Measurements from ENCODE around the gene SRGN.

Gene SRGN

GRCh38 chr10:69049566-69049961, 38.3 kb upstream of the SRGN start:
- no peak overlapping the region for H3K4me3 ChIP-seq (ENCODE audit: severe bottlenecking)
- no peaks in the 10 kb centered on the region for H3K36me3 ChIP-seq (ENCODE audit: low read depth)
- no peaks in the 10 kb centered on the region for H3K27me3 ChIP-seq (ENCODE audit: insufficient read depth, poor library complexity, severe bottlenecking)
- DNase-seq (ENCODE audit: low spot score) (no peak), ATAC-seq (ENCODE audit: low read depth) (no peak)
- peaks cover 23% of the 10 kb centered on the region for H3K4me1 ChIP-seq (ENCODE audit: insufficient read depth, poor library complexity, severe bottlenecking)
- no peak overlapping the region for H3K27ac ChIP-seq (ENCODE audit: poor library complexity, severe bottlenecking)
- no peaks in the 10 kb centered on the region for H3K9me3 ChIP-seq (ENCODE audit: severe bottlenecking)
- no peak for TF ChIP-seq CTCF (IDR thresholded peaks at IDR 0.05; ENCODE audit: poor library complexity, severe bottlenecking)

GRCh38 chr10:69051303-69051702, 36.6 kb upstream of the SRGN start:
- DNase-seq (ENCODE audit: low spot score) = no peak
- no peak for ATAC-seq (ENCODE audit: low read depth)
- H3K27me3 ChIP-seq (ENCODE audit: insufficient read depth, poor library complexity, severe bottlenecking) = no peaks in the 10 kb centered on the region
- H3K4me3 ChIP-seq (ENCODE audit: severe bottlenecking) = no peak overlapping the region
- no peak overlapping the region for H3K27ac ChIP-seq (ENCODE audit: poor library complexity, severe bottlenecking)
- H3K36me3 ChIP-seq (ENCODE audit: low read depth) = no peaks in the 10 kb centered on the region
- TF ChIP-seq CTCF (IDR thresholded peaks at IDR 0.05; ENCODE audit: poor library complexity, severe bottlenecking) = no peak
- peaks cover 13% of the 10 kb centered on the region for H3K4me1 ChIP-seq (ENCODE audit: insufficient read depth, poor library complexity, severe bottlenecking)
- H3K9me3 ChIP-seq (ENCODE audit: severe bottlenecking) = no peaks in the 10 kb centered on the region

- no peak for TF ChIP-seq CTCF (IDR thresholded peaks at IDR 0.05; ENCODE audit: poor library complexity, severe bottlenecking)
- no peaks in the 10 kb centered on the region for H3K27me3 ChIP-seq (ENCODE audit: insufficient read depth, poor library complexity, severe bottlenecking)
- H3K4me1 ChIP-seq (ENCODE audit: insufficient read depth, poor library complexity, severe bottlenecking) = peaks cover 8% of the 10 kb centered on the region
- DNase-seq (ENCODE audit: low spot score) (no peak), ATAC-seq (ENCODE audit: low read depth) (no peak)
- H3K27ac ChIP-seq (ENCODE audit: poor library complexity, severe bottlenecking) = no peak overlapping the region
- H3K4me3 ChIP-seq (ENCODE audit: severe bottlenecking) = no peak overlapping the region
- no peaks in the 10 kb centered on the region for H3K36me3 ChIP-seq (ENCODE audit: low read depth)
- H3K9me3 ChIP-seq (ENCODE audit: severe bottlenecking) = no peaks in the 10 kb centered on the region
These were observed 36.0 kb upstream of the SRGN start for GRCh38 chr10:69051710-69052487.

GRCh38 chr10:69052736-69053135, 35.2 kb upstream of the SRGN start:
- Histone ChIP-seq H3K4me1 (ENCODE audit: insufficient read depth, poor library complexity, severe bottlenecking) (peaks cover 8% of the 10 kb centered on the region), H3K36me3 (ENCODE audit: low read depth) (no peaks in the 10 kb centered on the region), H3K27me3 (ENCODE audit: insufficient read depth, poor library complexity, severe bottlenecking) (no peaks in the 10 kb centered on the region), H3K4me3 (ENCODE audit: severe bottlenecking) (no peak overlapping the region), H3K27ac (ENCODE audit: poor library complexity, severe bottlenecking) (no peak overlapping the region), H3K9me3 (ENCODE audit: severe bottlenecking) (no peaks in the 10 kb centered on the region)
- ATAC-seq (ENCODE audit: low read depth) (no peak), DNase-seq (ENCODE audit: low spot score) (no peak)
- no peak for TF ChIP-seq CTCF (IDR thresholded peaks at IDR 0.05; ENCODE audit: poor library complexity, severe bottlenecking)

- Histone ChIP-seq H3K9me3 (ENCODE audit: severe bottlenecking) (no peaks in the 10 kb centered on the region), H3K27me3 (ENCODE audit: insufficient read depth, poor library complexity, severe bottlenecking) (no peaks in the 10 kb centered on the region), H3K36me3 (ENCODE audit: low read depth) (no peaks in the 10 kb centered on the region), H3K4me3 (ENCODE audit: severe bottlenecking) (no peak overlapping the region), H3K27ac (ENCODE audit: poor library complexity, severe bottlenecking) (no peak overlapping the region), H3K4me1 (ENCODE audit: insufficient read depth, poor library complexity, severe bottlenecking) (peaks cover 10% of the 10 kb centered on the region)
- TF ChIP-seq CTCF (IDR thresholded peaks at IDR 0.05; ENCODE audit: poor library complexity, severe bottlenecking) = no peak
- DNase-seq (ENCODE audit: low spot score) = no peak
- no peak for ATAC-seq (ENCODE audit: low read depth)
These were observed 32.7 kb upstream of the SRGN start for GRCh38 chr10:69055241-69055640.
